NCI-H1105 (cell line): ENCODE measurements around the gene CRY1.
"Not testable (repeated sequence)": the region's sequence is repeated elsewhere in the genome, so short reads cannot be mapped to it uniquely, and the experiment has no call there.

ENCODE experiments used
- DNase-seq: peaks from one replicate; lab custom pipeline; 2025; lab: John Stamatoyannopoulos, UW

Gene CRY1

DNA sequence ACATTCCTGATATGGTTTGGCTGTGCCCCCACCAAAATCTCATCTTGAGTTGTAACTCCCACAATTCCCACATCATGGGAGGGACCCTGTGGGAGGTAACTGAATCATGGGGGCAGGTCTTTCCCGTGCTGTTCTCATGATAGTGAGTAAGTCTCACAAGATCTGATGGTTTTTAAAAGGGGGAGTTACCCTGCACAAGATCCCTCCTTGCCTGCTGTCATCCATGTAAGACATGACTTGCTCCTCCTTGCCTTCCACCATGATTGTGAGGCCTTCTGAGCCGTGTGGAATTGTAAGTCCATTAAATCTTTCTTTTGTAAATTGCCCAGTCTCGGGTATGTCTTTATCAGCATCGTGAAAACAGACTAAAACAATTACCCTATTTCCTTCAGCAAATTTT lies 90.7 kb downstream of the CRY1 start:
- not testable (repeated sequence) for DNase-seq

DNA sequence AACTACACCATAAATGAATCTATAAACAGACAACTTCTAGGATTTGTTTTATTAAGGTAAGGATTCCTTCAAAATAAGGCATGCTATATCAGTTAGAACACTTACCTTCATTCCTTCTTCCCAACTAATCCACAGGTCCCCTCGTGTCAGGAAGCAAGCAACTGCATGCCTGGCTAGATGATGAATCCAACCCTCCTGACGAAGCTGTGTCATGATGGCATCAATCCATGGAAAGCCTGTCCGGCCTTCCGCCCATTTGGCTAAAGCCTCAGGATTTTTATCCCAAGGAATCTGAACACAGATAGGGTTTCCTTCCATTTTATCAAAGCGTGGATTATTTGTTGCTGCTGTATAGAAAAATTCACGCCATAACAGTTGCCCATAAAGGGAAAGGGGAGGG lies 93.9 kb downstream of the CRY1 start:
- DNase-seq: no peak

DNA sequence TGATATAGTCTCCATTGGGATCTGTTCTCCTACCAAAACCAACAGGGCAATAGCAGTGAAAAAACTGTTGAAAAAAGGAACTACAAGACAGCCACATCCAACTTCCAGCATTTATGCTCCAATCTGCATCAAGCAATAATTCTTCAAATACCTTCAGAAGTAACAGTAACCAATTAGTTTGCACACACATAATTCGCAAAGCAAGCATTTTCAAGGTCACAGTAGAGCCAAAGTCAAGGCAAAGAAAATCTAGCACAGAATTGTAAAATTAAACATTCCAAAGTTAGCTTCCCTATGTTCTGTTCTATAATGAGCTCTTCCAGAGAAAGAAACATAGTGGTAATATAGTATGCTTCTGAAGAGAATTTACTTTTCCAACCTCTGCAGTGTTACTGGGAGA lies 95.4 kb downstream of the CRY1 start:
- DNase-seq: no peak

DNA sequence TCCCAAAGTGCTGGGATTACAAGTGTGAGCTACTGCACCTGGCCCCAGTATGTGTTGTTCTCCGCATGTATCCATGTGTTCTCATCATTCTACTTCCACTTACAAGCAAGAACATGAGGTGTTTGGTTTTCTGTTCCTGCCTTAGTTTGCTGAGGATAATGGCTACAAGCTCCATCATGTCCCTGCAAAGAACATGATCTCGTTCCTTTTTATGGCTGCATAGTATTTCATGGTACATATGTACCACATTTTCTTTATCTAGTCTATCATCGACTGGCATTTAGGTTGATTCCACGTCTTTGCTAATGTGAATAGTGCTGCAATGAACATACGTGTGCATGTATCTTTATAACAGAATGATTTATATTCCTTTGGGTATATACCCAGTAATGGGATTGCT lies 97.2 kb downstream of the CRY1 start:
- not testable (repeated sequence) for DNase-seq

DNA sequence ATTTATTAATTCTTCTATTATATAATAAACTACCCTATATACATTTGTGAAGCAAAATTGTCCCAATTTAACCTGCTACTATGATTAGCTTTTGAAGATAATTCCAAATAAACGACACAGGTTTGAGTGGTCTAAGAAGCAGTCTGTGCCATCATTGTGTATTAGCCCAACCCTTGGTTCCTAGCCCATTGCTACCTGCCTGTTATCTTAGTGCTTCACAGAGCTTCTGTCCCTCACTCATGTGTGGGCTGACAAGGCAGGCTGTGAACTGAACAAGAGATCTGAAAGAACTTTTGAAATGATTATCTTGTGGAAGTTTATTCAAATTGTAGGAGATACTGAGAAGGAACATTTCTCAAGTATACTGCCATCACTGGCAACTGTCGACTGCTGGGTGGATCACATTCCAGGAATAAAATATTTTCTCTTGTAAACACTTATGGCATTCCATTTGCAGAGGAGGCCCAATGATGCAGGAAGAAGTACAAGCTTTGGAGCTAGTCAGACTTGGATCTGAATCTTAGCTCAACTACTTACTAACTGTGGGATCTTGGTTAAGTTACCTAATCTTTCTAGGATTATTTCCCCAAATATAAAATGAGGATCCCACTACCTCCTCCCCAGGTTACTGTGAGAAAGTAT lies 98.6 kb downstream of the CRY1 start:
- no peak for DNase-seq

DNA sequence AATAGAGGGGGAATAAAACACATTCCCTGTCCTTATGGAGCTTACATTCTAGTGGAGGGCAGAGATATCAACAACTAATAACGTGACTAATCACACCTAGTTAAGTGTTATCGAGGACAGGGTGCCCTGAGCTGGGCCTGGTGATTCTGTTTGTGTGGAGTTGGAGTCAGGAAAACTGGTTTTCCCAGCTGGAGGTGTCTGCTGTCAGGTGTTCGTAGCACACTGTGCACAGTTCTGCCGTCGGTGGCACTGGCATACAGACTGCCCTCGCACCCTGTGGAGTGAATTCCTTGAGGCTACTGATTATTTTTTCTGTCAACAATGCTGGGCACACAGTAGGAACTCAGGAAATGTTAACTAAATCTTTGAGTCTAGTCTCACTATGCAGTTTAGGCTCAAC lies 105.5 kb downstream of the CRY1 start:
- no peak for DNase-seq

DNA sequence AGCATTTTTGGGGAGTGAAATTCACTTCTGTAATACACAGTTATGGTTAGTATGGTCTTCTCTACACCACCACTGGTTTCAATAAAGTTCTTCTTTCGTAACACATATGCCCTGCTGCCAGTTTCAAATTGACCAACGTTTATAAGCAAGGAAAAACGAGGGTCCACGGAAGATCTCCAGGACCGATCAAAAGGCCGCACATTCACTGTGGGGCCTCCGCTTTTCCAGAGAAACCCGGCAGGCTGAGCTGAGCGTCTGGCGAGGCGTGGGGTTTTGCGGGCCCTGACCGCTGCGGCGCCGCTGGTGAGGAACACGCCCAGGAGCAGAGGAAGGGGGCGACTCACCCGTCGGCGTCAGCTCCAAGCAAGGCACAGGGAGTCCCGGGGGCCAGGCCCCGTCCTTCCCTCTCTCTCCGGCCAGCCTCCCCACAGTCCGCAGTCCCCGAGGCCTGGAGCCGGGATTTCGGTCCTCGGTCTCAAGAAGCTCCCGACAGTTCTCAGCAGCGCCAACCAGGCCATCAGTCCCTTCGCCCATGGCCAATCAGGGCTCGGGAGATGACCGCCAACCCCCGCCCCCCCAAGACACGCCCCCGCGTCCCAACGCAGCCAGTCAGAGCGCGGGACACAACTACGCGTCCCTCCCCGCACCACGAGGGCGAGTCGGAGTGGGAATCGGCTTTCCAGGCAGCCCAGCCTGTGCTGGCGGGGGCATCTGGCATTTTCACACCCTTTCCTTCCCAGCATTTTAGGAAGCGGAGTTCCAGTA lies 106.5 kb downstream of the CRY1 start, which contains the start of gene MTERF2:
MTERF2 (minus strand) TSS at position 522 of the 765 bp plus-strand sequence. CDS start 8,432 bp downstream, outside the sequence.
- peak; percentile 96 for DNase-seq

DNA sequence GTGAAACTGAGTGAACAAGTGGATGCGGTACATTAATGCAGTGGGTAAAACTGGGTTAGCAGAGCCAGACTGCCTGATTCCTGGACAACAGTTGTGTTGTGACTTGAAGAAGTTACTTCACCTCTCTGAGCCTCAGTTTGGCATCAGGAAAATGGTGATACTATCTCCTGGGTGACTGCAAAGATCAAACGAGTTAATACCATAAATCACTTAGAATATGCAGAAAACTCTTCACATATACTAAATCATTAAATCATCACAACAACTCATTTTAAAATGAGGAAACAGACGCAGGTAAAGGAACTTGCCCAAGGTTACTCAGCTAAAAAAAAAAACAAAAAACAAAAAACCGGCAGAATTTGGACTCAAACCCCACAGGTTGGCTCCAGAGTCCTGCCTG lies 107.2 kb downstream of the CRY1 start:
- no peak for DNase-seq

DNA sequence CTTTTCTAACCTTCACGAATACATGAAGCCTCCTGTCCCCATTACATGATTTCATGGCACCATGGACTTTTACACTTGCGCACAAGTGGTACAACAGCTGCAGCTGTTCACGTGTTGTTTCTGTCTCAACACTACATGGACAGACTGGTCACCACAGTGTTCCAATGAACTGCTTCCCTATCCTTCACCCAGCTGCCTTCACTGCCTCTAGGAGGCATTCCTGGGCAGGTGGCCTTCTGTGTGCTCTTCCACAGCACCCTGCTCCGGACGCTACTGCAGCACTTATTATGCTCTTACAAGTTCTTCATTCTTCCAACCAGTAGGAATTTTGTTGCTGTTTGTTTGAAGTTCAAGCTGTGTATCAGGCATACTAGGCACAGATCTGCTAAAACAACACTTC lies 107.9 kb downstream of the CRY1 start:
- DNase-seq: no peak

DNA sequence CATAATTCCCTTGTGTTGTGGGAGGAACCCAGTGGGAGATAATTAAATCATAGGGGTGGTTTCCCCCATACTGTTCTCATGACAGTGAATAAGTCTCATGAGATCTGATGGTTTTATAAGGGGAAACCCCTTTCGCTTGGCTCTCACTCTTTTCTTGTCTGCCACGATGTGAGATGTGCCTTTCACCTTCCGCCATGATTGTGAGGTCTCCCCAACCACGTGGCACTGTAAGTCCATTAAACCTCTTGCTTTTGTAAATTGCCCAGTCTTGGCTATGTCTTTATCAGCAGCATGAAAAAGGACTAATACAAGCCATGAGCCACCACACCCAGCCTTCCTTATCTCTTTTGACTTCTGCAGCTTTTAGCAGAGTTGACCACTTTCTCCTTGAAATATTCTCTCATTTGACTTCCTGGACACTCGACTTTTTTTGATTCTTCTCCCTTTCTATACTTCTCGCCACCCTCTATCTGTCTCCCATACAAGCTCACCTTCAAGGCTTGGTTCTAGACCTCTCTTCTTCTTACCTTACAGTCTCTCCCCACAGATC lies 108.7 kb downstream of the CRY1 start:
- no peak for DNase-seq

DNA sequence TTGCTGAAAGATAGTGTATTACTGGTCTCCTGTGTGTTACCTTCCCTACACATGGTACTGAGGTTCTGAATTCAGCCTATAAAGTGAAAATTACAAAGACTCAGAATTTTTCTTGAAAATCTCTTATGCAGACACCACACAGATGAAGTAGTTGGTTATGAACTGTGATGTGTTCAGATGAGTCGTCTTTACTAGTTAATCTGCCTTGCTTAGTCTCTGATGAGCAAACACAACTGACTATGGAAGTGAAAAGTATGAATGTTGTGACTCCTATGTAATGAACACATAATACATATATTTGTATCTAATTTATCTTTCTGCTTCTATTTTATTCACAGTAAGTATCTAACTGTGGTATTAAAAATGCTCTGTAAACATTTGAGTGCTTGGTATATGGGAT lies 111.1 kb downstream of the CRY1 start:
- DNase-seq: no peak

DNA sequence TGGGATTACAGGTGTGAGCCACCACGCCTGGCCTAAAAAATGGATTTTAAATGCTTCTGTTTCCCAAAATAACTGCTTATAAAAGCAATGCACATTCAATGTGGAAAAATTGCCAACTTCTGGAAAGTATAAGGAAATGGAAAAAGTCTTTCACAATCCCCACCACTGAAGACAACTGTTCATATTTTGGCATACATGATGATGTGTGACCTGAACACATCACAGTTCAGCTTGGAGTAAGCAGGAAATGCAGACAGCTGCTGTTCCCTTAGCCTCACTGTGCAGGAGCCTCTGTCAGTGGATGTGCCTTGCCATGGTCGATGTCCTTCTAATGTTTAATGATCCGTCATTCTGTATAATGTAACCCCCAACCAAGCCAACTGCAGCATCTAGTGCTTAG lies 111.6 kb downstream of the CRY1 start:
- no peak for DNase-seq

DNA sequence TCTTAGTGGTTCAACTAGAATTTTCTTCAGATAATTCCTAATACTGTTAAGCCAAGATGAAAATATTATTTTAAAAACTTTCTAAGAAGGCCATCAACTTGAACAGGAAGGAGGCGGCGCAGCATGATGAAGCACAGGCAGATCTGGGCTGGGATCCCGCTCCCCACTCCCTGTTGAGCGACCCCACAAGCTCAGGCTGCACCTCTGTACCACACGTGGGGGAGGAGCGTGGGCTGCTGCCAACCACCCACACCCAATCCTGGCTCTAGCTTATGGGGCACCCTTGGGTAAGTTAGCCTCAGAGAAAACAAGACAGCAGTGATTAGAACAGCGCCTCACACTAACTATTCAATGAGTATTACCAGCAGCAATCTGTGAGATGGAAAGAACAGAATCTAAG lies 112.4 kb downstream of the CRY1 start:
- DNase-seq: no peak

DNA sequence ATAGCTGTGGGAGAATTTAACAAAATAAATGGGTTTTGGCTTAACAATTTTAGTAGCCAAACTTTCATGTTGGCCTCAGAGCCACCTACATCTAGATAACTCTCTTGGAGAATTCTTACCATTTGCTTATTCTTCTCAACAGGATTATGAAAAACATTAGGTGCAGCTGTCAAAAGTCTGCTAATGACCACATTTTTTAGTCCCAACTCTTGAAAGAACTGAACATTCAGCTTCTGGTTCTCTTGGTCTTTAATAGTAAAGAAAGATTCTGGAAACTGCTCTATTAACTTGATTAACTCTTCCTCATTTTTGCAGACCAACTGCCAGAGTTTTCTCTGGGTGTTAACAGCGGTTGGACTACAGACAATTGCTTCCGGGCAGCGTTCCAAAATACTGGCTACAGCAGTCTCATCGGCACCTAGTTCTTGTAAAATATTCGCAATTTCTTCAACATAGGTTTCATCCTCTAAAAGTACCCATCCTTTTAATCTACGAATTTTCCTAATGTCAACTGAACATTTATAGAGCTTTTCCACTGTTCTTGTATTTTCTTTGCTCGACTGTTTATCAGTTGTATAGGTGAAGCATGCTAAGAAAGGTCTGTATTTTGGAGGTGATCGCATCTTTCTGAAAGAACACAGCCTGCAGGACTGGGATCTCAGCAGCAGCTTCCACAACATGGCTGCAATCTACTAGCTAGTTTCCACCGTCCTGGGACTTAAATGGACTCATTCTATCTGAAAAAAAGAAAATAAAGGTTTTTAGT lies 115.1 kb downstream of the CRY1 start:
- DNase-seq: peak; percentile 82

DNA sequence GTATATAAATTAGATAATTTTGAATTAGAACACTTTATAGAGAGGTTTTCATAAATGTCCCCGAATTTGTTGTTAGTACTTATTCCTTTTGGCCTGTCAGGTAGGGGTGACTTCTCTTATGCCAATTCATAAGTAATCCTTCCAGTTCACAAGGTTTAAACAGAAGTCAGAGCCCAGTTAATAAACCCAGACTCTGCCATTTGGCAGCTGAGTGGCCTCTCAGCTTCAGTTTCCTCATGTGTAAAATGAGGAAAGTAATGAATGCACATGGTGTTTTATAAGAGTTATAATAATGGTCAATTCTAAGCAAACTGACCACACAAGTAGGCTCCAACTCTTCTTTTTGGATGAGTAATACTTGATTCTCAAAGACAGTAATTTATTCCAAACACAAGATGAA lies 116.7 kb downstream of the CRY1 start:
- DNase-seq: no peak

DNA sequence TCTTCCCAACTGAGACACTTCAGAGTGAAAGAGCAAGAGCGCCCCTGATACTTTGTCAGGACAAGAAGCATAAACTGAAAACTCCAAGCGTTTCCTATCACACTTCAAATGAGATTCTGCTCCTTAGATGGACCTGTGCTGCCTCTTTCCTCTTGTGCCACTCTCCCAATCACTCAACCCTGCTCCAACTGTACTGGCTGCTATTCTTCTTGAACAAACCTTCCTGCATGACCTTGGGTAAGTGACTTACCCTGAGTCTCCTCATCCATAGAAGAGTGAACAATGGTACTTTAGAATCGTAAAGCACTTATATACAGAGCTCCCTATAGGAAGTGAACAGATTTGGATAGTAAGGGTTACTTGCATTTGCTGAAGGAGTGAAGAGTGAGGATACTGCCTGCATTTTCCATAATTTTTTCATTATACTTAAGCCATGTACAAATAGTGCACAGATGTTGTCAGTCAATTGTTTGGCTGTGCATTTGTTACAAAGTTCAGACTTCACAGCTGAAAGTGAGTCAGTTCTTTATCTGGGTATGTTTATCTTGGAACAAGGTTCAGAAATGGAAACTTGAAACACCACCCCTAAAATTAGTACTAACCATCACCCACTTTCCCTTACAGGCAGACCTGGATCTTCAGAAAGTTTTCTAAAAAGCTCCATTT lies 117.2 kb downstream of the CRY1 start:
- DNase-seq: no peak

DNA sequence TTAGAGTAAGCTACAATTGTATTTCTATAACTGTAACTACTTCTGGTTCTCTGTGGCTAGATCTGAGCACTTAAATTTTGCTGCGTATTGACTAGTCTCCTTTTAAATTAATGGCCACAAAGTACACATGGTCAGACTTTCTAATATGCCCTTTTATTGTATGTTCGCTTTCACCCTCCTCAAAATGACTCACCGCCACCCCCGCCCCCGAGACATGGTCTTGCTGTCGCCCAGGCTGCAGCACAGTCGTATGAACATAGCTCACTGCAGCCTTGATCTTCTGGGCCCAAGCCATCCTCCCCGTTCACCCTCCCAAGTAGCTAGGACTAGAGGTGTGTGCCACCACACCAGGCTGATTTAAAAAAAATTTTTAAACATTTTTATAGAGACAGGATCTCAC lies 118.3 kb downstream of the CRY1 start:
- DNase-seq: no peak

DNA sequence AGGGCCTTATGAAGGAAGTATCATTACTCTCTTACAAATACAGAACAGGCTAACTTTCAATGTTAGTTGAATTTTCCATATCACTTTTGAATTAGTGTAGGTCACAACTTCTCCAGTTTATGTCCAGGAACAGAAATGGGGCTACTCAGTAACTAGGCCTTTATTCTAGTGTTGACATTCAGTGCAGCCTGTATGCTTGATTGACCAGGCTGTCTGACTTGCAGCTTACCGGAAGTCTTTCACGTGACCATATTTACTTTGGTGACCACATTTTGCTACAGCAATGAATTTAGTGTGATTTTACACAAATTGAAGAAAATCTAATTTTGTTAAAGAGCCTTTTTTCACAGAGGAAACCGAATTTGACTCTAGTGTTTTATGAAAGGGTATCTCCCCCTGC lies 118.8 kb downstream of the CRY1 start:
- DNase-seq: no peak

DNA sequence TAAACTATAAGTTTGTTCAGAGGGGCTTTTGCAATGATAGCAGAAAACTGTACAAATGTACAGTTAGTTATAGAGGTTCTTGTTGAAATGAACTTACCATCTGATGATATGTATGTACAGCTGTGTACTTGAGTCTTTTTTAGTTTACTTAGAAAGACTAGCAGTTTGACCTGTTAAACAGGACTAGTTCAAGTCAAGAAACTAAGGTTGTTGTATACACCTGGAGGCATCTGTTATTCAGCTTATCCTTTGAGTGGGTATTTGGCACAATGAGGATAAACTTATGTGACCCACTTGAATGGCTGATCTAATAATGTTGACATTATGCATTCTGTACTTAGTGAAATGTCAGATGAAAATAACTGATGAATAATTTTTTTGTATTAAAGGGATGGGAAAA lies 119.8 kb downstream of the CRY1 start:
- DNase-seq: peak; percentile 7

DNA sequence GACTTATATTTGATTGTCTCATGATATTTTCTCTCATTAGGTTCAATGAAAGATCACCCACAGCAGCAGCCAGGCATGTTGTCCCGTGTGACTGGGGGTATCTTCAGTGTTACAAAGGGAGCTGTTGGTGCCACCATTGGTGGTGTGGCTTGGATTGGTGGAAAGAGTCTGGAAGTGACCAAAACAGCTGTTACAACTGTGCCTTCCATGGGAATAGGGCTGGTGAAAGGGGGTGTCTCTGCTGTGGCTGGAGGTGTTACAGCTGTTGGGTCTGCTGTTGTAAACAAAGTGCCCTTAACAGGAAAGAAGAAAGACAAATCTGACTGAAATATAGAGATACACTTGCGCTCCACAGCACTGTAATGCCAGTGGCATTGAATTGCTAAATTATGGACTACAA lies 122.3 kb downstream of the CRY1 start:
- no peak for DNase-seq

DNA sequence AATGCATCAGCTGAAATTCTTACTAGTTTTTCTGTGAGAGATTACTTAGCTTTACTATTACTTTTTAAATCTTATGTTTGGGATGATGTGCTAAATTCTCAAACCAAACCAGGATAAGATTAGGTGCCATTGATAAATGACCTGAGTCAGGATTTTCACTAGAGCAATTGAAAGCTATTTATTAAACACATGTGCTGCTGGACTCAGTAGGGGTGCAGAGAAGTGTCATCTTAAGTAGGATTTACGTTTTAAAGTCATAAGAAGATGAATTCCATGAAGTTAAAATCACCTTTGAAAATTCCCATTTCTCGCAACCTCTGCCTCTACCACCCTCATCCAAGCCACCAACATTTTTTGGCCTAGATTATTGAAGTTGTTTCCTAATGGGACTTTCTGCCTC lies 128.8 kb downstream of the CRY1 start:
- no peak for DNase-seq

DNA sequence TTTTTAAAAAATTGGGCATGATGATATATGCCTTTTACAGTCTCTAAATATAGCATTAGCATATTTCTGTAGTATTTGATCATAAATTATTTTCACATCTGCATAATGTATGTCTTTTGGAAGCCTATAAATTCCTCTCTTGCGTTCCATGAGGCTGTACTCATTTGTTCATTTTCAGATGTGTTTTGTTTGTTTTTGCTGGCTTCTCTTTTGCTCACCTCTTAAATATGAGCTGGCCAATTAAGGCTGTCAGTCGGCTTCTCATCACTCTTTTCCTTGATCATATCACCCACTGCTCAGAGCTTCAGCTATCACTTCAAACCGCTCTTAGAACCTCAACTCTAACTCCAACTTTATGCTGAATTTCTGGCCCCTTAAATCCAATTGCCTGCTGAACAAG lies 131.1 kb downstream of the CRY1 start:
- no peak for DNase-seq
